GM12873 (cell line): ENCODE data around the gene USP9Y.

ENCODE experiments used
- CTCF ChIP-seq: IDR thresholded peaks from 2 replicates; pipeline ENCODE4 v1.5.1; 2012; ENCODE audit warnings: low read depth, mild to moderate bottlenecking, moderate library complexity, low read length, control low read depth; ENCODE audit not compliant: insufficient read depth; ENCODE audit errors: missing control alignments

Gene USP9Y, protein sequence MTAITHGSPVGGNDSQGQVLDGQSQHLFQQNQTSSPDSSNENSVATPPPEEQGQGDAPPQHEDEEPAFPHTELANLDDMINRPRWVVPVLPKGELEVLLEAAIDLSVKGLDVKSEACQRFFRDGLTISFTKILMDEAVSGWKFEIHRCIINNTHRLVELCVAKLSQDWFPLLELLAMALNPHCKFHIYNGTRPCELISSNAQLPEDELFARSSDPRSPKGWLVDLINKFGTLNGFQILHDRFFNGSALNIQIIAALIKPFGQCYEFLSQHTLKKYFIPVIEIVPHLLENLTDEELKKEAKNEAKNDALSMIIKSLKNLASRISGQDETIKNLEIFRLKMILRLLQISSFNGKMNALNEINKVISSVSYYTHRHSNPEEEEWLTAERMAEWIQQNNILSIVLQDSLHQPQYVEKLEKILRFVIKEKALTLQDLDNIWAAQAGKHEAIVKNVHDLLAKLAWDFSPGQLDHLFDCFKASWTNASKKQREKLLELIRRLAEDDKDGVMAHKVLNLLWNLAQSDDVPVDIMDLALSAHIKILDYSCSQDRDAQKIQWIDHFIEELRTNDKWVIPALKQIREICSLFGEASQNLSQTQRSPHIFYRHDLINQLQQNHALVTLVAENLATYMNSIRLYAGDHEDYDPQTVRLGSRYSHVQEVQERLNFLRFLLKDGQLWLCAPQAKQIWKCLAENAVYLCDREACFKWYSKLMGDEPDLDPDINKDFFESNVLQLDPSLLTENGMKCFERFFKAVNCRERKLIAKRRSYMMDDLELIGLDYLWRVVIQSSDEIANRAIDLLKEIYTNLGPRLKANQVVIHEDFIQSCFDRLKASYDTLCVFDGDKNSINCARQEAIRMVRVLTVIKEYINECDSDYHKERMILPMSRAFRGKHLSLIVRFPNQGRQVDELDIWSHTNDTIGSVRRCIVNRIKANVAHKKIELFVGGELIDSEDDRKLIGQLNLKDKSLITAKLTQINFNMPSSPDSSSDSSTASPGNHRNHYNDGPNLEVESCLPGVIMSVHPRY (N-terminal part only)

GRCh38 chrY:12701181-12701695 is at the start of gene USP9Y:
Gene USP9Y (plus strand): TSS chrY:12701231. CDS start chrY:12709448, 8,217 bp downstream.
- TF ChIP-seq CTCF = no peak

GRCh38 chrY:12651621-12652036 is 49.4 kb upstream of the USP9Y start:
- no peak for TF ChIP-seq CTCF

DNA sequence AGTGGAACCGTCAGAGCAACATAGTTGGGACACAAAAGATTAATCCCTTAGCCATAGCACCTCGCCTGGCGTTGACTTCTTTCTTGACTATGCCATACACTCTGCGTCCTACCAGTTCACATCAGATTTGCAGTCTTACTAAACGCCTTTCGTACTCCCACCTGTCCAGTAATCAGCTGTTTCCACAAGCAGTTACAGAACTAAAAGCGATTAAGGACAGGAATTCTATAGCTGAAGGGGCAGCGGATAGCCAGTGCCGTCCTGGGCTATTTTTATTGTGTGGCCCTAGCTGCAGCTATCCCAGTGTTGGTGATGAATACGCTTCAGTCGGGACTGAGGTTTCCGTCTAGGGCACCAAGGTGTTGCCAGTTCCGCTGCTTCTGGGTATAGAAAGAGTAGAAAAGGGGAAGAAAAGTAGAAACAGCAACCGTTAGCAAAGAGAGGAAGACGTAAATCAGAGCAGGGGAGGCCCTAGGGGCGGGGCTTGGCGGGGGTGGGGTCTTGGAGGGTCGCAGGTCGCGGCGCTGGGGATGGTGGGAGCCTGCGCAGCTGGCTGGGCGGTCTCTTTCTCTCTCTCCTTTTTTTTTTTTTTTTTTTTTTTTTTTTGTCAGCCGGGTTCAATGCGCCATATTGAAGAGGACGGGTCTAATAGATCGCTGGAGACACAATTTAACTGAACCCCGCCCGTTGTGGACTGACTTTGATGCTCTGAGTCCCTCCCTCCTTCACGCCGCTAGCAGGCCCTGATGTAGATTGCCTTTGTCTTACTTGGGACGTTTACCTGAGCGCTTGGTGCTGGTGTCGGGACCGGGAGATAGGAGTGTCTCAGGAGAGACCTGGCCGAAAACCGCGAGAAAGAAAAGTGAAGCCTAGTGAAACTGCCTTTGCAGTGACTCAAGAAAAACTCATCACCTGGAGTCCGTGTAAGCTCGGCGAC is 39.0 kb upstream of the USP9Y start:
- TF ChIP-seq CTCF = no peak

GRCh38 chrY:12662745-12663591 is 38.1 kb upstream of the USP9Y start:
- TF ChIP-seq CTCF = no peak

- no peak for TF ChIP-seq CTCF
Observed at GRCh38 chrY:12678111-12678510, 22.9 kb upstream of the USP9Y start.

DNA sequence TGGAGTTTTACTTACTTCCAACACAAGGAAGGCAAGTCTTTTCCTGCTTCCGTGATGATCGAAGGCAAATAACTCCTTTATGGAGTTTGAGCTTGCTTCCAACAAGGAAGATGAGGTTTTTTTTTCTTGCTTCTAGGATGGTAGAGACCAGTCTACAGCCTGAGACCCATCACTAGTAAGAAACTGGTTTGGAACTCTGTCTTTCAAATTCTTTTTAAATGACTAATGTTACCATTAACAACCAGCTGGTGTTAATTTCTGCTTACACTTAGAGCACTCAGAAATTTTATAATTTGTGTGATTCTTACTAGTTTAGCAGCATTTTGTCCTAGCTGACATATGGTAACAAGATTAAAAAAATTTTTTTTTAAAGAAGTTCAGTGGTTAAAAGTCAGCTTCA is 19.5 kb upstream of the USP9Y start:
- TF ChIP-seq CTCF = no peak
